Natural killer cell treated with Interleukin-12 subunit alpha and Interleukin-12 subunit beta and Interleukin-15 and Interleukin-18, amount 100 ng/mL, for 72 hours (primary cell): Measurements from ENCODE around the gene SEMA3F. TPM values are rescaled to one million over a fixed set of nuclear protein-coding genes. Genes with fewer than 3 reads are reported as not detected.
"Not testable (repeated sequence)": the region's sequence is repeated elsewhere in the genome, so short reads cannot be mapped to it uniquely, and the experiment has no call there.

Experiments
- ATAC-seq, 2 donors: fragments of 150-1000 bp; cut with Tn5 transposase in 1 of 2; sonication (Bioruptor Pico), chemical (Tn5 transposase) in 1 of 2; 2 replicates each; pipeline ENCODE4 v1.10.0; 2021
- DNase-seq: peaks from one replicate; pipeline ENCODE4 v3.0.0; 2022; ENCODE audit warnings: low spot score
- H3K27ac Mint-ChIP-seq, 2 donors: 1 replicate in 1 of 2; 2 replicates in 1 of 2; pipeline ENCODE4 v1.8.0; 2022; ENCODE audit warnings: mixed read lengths in 2 of 2, mild to moderate bottlenecking in 1 of 2, moderate library complexity in 1 of 2
- H3K27me3 Mint-ChIP-seq, 2 donors: 1 replicate in 1 of 2; 2 replicates in 1 of 2; pipeline ENCODE4 v1.8.0; 2022; ENCODE audit warnings: mixed read lengths in 2 of 2
- H3K36me3 Mint-ChIP-seq: one replicate; pipeline ENCODE4 v1.8.0; 2022; ENCODE audit warnings: mixed read lengths
- H3K4me1 Mint-ChIP-seq, 2 donors: 1 replicate in 1 of 2; 2 replicates in 1 of 2; pipeline ENCODE4 v1.8.0; 2022; ENCODE audit warnings: low read depth in 2 of 2, mixed read lengths in 2 of 2, mild to moderate bottlenecking in 1 of 2
- H3K4me3 Mint-ChIP-seq: one replicate; pipeline ENCODE4 v1.8.0; 2022; ENCODE audit warnings: mixed read lengths
- H3K9me3 Mint-ChIP-seq: 2 replicates; pipeline ENCODE4 v1.8.0; 2022; ENCODE audit warnings: mixed read lengths
- total RNA-seq, 2 donors: library from RNA; stranded (reverse); gene quantifications; one replicate each; pipeline ENCODE4 v1.2.3, GENCODE V29; 2022

The SEMA3F gene
- total RNA-seq, 2 donors from 2014 or later, result 0.12 to 0.81 TPM

DNA sequence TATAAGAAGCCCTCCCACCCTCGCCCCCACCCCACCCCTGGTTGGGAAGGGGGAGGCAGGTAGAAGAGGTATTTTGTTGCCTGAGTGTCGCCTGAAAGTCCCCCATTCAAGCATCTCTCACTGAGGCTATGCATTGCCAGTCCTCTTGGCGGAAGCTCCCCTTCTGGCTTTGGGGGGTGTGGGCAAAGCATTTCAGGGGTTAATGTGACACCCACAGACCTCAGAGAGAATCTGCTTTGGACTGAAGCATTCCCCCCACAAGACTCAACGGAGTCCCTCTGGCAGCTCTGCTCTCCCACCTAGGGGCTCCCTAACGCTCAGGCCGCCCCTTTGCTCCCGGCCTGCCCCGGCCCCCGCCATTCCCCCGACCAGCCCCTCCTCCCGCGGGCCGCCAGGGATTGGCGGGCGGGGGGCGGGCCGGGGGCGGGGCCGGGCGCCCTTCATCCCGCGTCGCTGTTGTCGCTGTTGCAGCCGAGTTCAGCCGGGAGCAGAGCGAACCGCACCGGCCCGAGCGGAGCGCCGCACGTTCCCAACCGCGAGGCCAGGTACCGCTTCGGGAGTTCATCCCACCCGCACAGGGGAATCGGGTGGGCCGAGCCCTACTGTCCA is 49.8 kb downstream of the SEMA3F start, which contains the start of gene SLC38A3:
SLC38A3 (plus strand) TSS at position 468 of the 609 bp plus-strand sequence. CDS start 8,929 bp downstream, outside the sequence.
- ATAC-seq, result no peak
- Mint-ChIP-seq H3K9me3 (no peaks in the 10 kb centered on the region), H3K27ac (no peak within 1 kb of the TSS), H3K4me1 (no peaks in the 10 kb centered on the region), H3K36me3 (no peaks in the 10 kb centered on the region), H3K4me3 (no peak within 1 kb of the TSS), H3K27me3 (peaks cover 20 to 26% of the 10 kb centered on the region in 2 donors)
- DNase-seq, result no peak

DNA sequence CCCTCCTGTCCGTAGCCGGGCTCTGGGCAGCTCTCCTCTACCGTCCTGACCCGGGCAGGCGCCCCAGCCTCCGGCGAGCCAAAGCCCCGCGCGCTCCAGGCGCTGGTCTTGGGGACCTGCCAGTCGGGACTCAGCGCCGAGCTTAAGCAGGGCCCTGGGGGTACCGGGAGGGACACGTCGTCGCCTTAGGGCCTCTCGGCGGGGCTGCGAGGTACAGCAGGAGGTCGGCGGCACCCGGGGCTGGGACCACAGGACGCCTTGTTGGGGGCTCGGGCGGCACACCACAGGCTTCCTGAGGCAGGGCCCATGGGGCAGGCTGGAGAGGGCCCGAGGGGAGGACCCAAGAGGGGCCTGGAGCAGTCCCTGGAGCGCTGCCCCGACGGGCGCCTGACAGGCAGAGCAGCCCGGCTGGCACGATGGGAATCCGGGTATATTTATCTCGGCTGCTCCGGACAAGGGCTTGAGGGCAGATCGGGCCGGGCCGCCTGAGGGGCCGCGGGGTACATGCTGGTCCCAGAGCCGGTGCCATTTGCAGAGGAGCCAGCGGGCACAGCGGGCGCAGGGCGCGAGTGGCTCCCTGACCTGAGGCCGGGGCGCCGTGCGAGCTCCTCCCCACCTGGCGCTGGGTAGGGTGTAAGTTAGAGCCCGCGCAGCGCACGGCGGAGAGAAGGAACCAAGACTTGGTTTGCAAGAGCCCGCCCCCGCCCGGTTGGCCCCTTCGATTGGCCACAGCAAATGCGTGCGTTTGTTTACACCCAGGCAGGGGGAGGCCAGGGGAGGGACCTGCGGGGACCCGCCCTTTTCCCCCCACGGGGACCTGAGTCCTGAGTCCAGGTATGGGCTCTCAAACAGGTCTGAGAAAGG is 50.5 kb downstream of the SEMA3F start:
- H3K36me3 Mint-ChIP-seq, result no peaks in the 10 kb centered on the region
- H3K4me3 Mint-ChIP-seq, result no peak overlapping the region
- H3K4me1 Mint-ChIP-seq, result no peaks in the 10 kb centered on the region
- H3K9me3 Mint-ChIP-seq, result no peaks in the 10 kb centered on the region
- no peak for DNase-seq
- H3K27ac Mint-ChIP-seq, result no peak overlapping the region
- ATAC-seq, result peak; percentile 7 to 24
- H3K27me3 Mint-ChIP-seq, result peaks cover 19 to 26% of the 10 kb centered on the region in 2 donors

DNA sequence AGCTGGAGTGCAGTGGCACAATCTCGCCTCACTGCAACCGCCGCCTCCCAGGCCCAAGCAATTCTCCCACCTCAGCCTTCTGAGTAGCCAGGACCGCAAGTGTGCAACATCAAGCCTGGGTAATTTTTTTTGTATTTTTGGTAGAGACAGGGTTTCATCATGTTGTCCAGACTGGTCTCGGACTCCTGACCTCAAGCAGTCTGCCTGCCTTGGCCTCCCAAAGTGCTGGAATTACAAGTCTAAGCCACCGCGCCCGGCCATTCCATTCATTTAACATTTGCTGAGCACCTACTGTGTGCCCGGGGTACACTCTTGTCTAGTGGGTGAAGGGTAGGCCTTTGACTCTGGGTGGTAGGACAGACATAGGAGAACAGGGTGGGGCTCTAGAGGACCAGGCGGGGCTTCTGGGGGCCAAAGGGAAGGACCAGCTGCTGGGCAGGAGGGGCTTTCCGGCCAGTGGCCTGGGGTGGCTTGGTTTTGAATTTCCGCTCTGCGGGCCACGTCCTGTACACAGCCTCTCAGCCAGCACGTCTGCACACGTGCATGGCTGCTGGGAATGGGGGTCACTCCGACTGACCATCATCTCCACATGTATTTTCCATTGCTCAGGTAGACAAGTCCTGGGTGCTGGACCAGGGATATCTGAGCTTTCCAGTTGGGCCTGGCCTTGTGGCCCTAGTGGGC is 52.4 kb downstream of the SEMA3F start:
- H3K9me3 Mint-ChIP-seq, result no peaks in the 10 kb centered on the region

DNA sequence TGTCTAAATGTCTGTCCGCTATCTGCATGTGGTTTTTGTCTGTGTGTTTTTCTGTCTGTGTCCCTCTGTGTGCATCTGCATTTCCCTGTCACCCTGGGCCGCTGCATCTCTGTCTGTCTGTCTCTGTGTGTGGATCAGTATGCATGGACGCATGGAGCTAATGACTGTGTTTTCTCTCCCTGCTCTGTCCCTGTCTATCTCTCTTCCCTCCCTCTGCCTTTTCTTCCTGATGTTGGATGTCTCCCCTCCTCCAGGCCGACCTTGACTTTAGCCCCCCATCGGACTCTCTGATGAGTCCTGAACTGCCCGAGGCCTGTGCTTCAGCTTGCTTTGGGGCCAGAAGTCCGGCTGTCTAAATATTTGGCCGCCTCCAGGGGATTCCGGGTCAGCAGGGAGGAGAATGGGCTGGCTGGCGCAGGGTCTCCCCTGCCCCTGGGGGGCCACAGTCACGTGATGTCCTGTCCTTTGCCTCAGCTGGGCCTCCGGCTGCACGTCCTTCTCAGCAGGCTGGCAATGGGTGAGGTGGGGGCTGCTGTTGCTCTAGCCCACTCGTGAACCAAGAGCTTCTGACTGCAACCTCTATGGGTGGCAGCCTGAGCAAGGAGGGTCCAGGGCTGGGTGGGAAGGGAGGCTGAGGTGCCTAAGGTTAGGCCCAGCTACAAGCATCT is 53.7 kb downstream of the SEMA3F start:
- peaks cover 4 to 16% of the 10 kb centered on the region in 2 donors for H3K27me3 Mint-ChIP-seq
- no peaks in the 10 kb centered on the region for H3K9me3 Mint-ChIP-seq
- ATAC-seq, result no peak
- no peak overlapping the region for H3K27ac Mint-ChIP-seq
- H3K36me3 Mint-ChIP-seq, result no peaks in the 10 kb centered on the region
- DNase-seq, result no peak
- peaks cover 0 to 6% of the 10 kb centered on the region in 2 donors for H3K4me1 Mint-ChIP-seq
- no peak overlapping the region for H3K4me3 Mint-ChIP-seq

More for the DNA sequence above, 52.4 kb downstream of the SEMA3F start:
- Mint-ChIP-seq H3K36me3 (no peaks in the 10 kb centered on the region), H3K4me3 (no peak overlapping the region), H3K27me3 (peaks cover 10 to 24% of the 10 kb centered on the region in 2 donors), H3K4me1 (peaks cover 0 to 6% of the 10 kb centered on the region in 2 donors), H3K27ac (no peak overlapping the region)
- DNase-seq, result no peak
- ATAC-seq, result no peak

DNA sequence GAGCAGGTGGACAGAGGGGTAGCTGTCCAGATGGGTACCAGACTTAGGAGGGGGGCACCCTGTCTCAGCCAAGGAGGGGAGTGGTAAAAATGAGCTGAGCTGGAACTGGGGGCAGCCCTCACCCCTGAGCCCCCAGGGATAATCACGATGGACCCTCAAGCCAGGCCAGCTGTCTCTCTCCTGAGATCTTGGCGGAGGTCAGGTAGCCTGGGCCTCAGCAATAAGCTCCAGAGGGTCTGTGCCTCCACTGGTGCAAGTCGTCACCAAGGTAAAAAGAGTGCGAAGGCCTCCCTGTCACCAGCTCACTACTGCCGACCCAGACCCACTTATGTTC is 55.0 kb downstream of the SEMA3F start:
- Mint-ChIP-seq H3K27me3 (peaks cover 4 to 16% of the 10 kb centered on the region in 2 donors), H3K9me3 (no peaks in the 10 kb centered on the region), H3K36me3 (no peaks in the 10 kb centered on the region), H3K27ac (no peak overlapping the region), H3K4me1 (peaks cover 0 to 6% of the 10 kb centered on the region in 2 donors), H3K4me3 (no peak overlapping the region)
- no peak for DNase-seq
- no peak for ATAC-seq

- DNase-seq (no peak), ATAC-seq (no peak)
- Mint-ChIP-seq H3K4me1 (peaks cover 0 to 6% of the 10 kb centered on the region in 2 donors), H3K9me3 (no peaks in the 10 kb centered on the region), H3K4me3 (no peak overlapping the region), H3K27ac (no peak overlapping the region), H3K36me3 (no peaks in the 10 kb centered on the region), H3K27me3 (peaks cover 4 to 16% of the 10 kb centered on the region in 2 donors)
These were observed 55.6 kb downstream of the SEMA3F start for GRCh38 chr3:50210510-50211367.

- H3K9me3 Mint-ChIP-seq, H3K4me3 Mint-ChIP-seq, DNase-seq, ATAC-seq, H3K27ac Mint-ChIP-seq, H3K36me3 Mint-ChIP-seq, H3K4me1 Mint-ChIP-seq: not testable (repeated sequence)
- H3K27me3 Mint-ChIP-seq, result peaks cover 4 to 14% of the 10 kb centered on the region in 2 donors
These were observed 56.2 kb downstream of the SEMA3F start for GRCh38 chr3:50211368-50211717.

DNA sequence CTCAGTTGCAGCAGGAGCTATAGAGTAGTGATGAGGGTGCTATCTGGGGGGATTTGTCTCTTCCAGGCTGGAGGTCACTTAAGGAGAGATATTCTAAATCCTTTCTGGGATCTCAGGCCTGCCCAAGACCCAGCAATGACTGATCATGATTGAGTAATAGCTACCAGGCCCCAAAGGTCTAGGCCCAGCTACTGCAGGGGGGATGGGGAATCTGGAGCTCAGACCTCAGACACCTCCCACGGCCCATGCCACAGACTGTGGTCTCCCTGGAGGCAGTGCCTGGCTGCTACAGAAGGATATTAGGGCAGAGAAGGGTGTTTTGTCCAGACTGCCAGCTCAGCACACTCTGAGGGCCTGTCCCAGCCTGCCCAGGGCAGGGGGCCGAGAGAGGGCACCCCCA is 56.8 kb downstream of the SEMA3F start:
- no peak overlapping the region for H3K4me3 Mint-ChIP-seq
- H3K27me3 Mint-ChIP-seq, result peaks cover 4 to 8% of the 10 kb centered on the region in 2 donors
- H3K27ac Mint-ChIP-seq, result no peak overlapping the region
- no peaks in the 10 kb centered on the region for H3K36me3 Mint-ChIP-seq
- DNase-seq, result no peak
- peak; percentile 54 to 81 for ATAC-seq
- H3K9me3 Mint-ChIP-seq, result no peaks in the 10 kb centered on the region
- peaks cover 0 to 6% of the 10 kb centered on the region in 2 donors for H3K4me1 Mint-ChIP-seq

DNA sequence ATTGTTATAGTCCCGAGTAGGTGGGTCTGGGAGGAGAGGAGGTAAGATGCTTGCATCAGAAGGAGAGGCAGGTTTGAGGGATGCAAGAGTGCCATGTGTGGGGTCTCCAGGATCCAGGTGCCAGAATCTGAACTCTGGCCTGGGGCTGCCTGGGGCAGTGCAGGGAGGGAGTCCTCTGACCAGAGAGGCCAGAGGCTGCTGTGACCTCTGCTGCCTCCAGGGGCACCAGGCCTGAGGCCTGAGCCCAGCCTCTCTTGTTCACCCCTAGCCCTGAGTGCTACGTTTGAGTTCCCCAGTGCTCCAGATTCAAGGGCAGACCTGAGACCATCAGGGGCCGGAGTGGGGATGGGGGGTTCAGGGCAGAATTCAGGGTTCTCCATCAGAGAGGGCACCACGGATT is 57.4 kb downstream of the SEMA3F start:
- H3K9me3 Mint-ChIP-seq, result no peaks in the 10 kb centered on the region
- H3K4me1 Mint-ChIP-seq, result peaks cover 0 to 6% of the 10 kb centered on the region in 2 donors
- H3K27me3 Mint-ChIP-seq, result peaks cover 4 to 8% of the 10 kb centered on the region in 2 donors
- H3K36me3 Mint-ChIP-seq, result no peaks in the 10 kb centered on the region
- DNase-seq (no peak), ATAC-seq (no peak)
- no peak overlapping the region for H3K4me3 Mint-ChIP-seq
- no peak overlapping the region for H3K27ac Mint-ChIP-seq

DNA sequence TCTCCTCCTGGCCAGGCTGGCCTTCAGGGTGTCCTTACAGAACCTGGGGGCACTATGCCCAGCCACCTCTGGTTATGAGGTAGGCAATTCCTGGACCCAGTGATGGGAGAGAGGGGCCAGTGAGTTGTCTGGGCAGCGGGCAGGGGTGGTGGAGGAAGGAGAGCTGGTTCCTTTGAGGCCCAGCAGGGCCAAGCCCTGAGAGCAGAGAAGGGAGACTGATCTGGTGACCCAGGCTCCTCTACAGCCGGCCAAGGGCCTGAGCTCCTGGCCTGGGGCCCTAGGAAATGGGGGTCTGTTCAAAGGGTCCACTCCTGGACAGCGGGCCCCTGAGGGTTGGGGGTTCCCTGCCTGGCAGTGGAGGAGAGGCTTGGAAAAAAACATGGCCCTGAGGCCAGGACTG is 57.8 kb downstream of the SEMA3F start:
- no peak for ATAC-seq
- no peaks in the 10 kb centered on the region for H3K36me3 Mint-ChIP-seq
- peaks cover 0 to 6% of the 10 kb centered on the region in 2 donors for H3K4me1 Mint-ChIP-seq
- no peaks in the 10 kb centered on the region for H3K9me3 Mint-ChIP-seq
- H3K27me3 Mint-ChIP-seq, result peaks cover 4 to 8% of the 10 kb centered on the region in 2 donors
- no peak overlapping the region for H3K27ac Mint-ChIP-seq
- no peak overlapping the region for H3K4me3 Mint-ChIP-seq
- DNase-seq, result no peak

DNA sequence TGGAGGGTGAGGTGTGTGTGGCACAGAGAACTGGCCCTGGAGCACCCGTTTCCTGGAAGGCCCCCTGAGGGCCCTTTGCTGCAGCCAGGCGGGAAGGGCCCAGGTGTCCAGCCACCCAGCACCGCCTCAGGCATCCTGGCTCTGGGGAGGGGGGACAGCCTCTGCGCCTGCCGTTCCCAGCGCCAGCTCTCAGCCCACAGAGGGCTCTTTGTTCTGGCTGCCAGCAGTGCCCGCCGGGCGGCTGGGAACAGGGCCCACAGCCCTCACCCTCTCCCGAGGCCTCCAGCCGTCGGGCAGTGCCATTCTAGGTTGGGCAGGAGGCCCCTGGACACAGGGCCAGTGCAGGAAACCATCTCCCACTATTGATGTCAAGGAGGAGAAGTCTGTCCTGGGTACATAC is 58.2 kb downstream of the SEMA3F start:
- Mint-ChIP-seq H3K4me1 (peaks cover 0 to 6% of the 10 kb centered on the region in 2 donors), H3K9me3 (no peaks in the 10 kb centered on the region), H3K4me3 (no peak overlapping the region), H3K27ac (no peak overlapping the region), H3K36me3 (no peaks in the 10 kb centered on the region), H3K27me3 (peaks cover 3 to 6% of the 10 kb centered on the region in 2 donors)
- ATAC-seq (no peak), DNase-seq (no peak)

DNA sequence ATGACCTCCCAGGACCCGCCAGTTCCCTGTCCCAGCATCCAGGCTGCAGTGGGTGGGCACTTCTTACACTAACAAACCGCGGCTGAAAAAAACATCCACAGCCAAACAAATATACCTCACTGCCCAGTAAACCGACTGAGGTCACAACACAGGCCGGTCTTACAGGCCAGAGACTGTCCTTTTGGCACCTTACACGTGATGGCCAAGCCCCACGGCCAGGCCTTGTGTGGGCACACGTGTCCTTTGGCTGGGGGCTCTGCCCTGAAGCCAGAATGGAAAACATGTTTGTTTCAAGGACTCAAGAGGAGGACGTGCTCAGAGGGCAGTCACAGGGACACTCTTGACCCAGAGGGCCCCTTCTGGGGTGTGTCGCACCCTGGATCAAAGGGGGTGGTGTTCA is 59.7 kb downstream of the SEMA3F start:
- ATAC-seq (no peak), DNase-seq (no peak)
- no peaks in the 10 kb centered on the region for H3K9me3 Mint-ChIP-seq
- H3K27ac Mint-ChIP-seq, result no peak overlapping the region
- H3K36me3 Mint-ChIP-seq, result no peaks in the 10 kb centered on the region
- no peak overlapping the region for H3K4me3 Mint-ChIP-seq
- peaks cover 0 to 6% of the 10 kb centered on the region in 2 donors for H3K4me1 Mint-ChIP-seq
- H3K27me3 Mint-ChIP-seq, result no peaks in the 10 kb centered on the region

DNA sequence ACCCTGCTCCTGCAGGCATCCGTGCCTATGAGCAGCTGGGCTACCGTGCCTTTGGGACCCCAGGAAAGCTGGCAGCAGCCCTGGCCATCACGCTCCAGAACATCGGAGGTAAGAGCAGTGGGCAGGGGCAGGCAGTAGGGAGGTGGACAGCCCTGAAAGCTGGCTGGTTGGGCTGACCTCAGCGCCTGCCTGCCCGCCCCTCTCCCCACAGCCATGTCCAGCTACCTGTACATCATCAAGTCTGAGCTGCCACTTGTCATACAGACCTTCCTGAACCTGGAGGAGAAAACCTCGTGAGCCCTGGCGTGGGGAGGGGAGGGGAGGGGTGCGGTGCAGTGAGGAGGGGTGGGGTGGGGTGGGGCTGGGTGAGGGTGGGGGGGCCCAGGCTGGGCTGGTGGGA is 60.4 kb downstream of the SEMA3F start:
- no peaks in the 10 kb centered on the region for H3K9me3 Mint-ChIP-seq
- no peaks in the 10 kb centered on the region for H3K27me3 Mint-ChIP-seq
- ATAC-seq (no peak), DNase-seq (no peak)
- H3K27ac Mint-ChIP-seq, result no peak overlapping the region
- H3K36me3 Mint-ChIP-seq, result no peaks in the 10 kb centered on the region
- H3K4me1 Mint-ChIP-seq, result peaks cover 0 to 6% of the 10 kb centered on the region in 2 donors
- no peak overlapping the region for H3K4me3 Mint-ChIP-seq
